ENCODE results near the gene HCN1.

- no peak for TF ChIP-seq CTCF (IDR thresholded peaks at IDR 0.05)
- TF ChIP-seq POLR2A (IDR thresholded peaks at IDR 0.05), result no peak
Observed at GRCh38 chr5:45205403-45205961, 490.7 kb downstream of the HCN1 start.
